HepG2 (cell line): Measurements from ENCODE around the gene ZCCHC3. TPM values are rescaled to one million over a fixed set of nuclear protein-coding genes. Genes with fewer than 3 reads are reported as not detected.

Experiments
- ARNT ChIP-seq: fragments of 450-650 bp; IDR thresholded peaks from 2 replicates; pipeline ENCODE4 v1.6.1; 2017
- ATF7 ChIP-seq, 2 experiments: fragments of 450-650 bp in 1 of 2; sonication (generic) in 1 of 2; formaldehyde crosslinking in 1 of 2; IDR thresholded peaks; 2 replicates each; pipeline versions ENCODE4 v1.4.0 to v1.6.1; 2016 to 2020; ENCODE audit warnings: antibody characterized with exemption in 1 of 2, mild to moderate bottlenecking in 1 of 2, missing genetic modification reagents in 1 of 2
- ATM ChIP-seq: fragments of 450-650 bp; IDR thresholded peaks from 2 replicates; pipeline ENCODE4 v1.7.1; 2017; ENCODE audit warnings: mild to moderate bottlenecking, borderline replicate concordance
- HMG20A ChIP-seq: IDR thresholded peaks from 2 replicates; pipeline ENCODE4 v1.6.1; 2016; ENCODE audit warnings: borderline replicate concordance
- KLF13 ChIP-seq: sonication (generic); formaldehyde crosslinking; IDR thresholded peaks from 2 replicates; pipeline ENCODE4 v1.4.0; 2020; ENCODE audit warnings: mild to moderate bottlenecking, missing genetic modification reagents
- LRRFIP1 ChIP-seq: sonication (generic); formaldehyde crosslinking; conservative IDR thresholded peaks from 2 replicates; pipeline ENCODE4 v1.4.0; 2020; ENCODE audit warnings: missing genetic modification reagents
- NFKB2 ChIP-seq: sonication (generic); formaldehyde crosslinking; IDR thresholded peaks from 2 replicates; pipeline ENCODE4 v1.4.0; 2020; ENCODE audit warnings: missing genetic modification reagents, borderline replicate concordance
- NFRKB ChIP-seq: fragments of 450-650 bp; IDR thresholded peaks from 2 replicates; pipeline ENCODE4 v1.6.1; 2017
- NR2F6 ChIP-seq, 2 experiments: IDR thresholded peaks; 2 replicates each; pipeline ENCODE4 v1.6.1; 2016; ENCODE audit warnings: antibody characterized with exemption in 1 of 2, mild to moderate bottlenecking in 1 of 2
- REPIN1 ChIP-seq: sonication (generic); formaldehyde crosslinking; IDR thresholded peaks from 2 replicates; pipeline ENCODE4 v1.8.0; 2022; ENCODE audit warnings: missing genetic modification reagents, low read depth, mild to moderate bottlenecking, borderline replicate concordance
- TFDP2 ChIP-seq: sonication (generic); formaldehyde crosslinking; IDR thresholded peaks from 2 replicates; pipeline ENCODE4 v1.4.0; 2020; ENCODE audit warnings: missing genetic modification reagents
- ZBTB14 ChIP-seq: sonication (generic); formaldehyde crosslinking; IDR thresholded peaks from 2 replicates; pipeline ENCODE4 v1.4.0; 2020; ENCODE audit warnings: missing genetic modification reagents
- ZBTB2 ChIP-seq: sonication (generic); formaldehyde crosslinking; IDR thresholded peaks from 2 replicates; pipeline ENCODE4 v1.8.0; 2022; ENCODE audit warnings: low read depth, missing genetic modification reagents
- ZGPAT ChIP-seq: IDR thresholded peaks from 2 replicates; pipeline ENCODE4 v1.6.1; 2016; ENCODE audit warnings: mild to moderate bottlenecking
- ZNF234 ChIP-seq: sonication (generic); formaldehyde crosslinking; conservative IDR thresholded peaks from 2 replicates; pipeline ENCODE4 v1.5.1; 2020; ENCODE audit warnings: mild to moderate bottlenecking, missing genetic modification reagents
- ZNF235 ChIP-seq: sonication (generic); formaldehyde crosslinking; IDR thresholded peaks from 2 replicates; pipeline ENCODE4 v1.8.1; 2023; ENCODE audit warnings: mild to moderate bottlenecking, missing genetic modification reagents, borderline replicate concordance
- ZNF501 ChIP-seq: sonication (generic); formaldehyde crosslinking; IDR thresholded peaks from 2 replicates; pipeline ENCODE4 v1.5.1; 2020; ENCODE audit warnings: mild to moderate bottlenecking, moderate library complexity, missing genetic modification reagents
- ZNF556 ChIP-seq: sonication (generic); formaldehyde crosslinking; IDR thresholded peaks from 2 replicates; pipeline ENCODE4 v1.4.0; 2020; ENCODE audit warnings: mild to moderate bottlenecking, missing genetic modification reagents, borderline replicate concordance
- ZNF713 ChIP-seq: sonication (generic); formaldehyde crosslinking; IDR thresholded peaks from 2 replicates; pipeline ENCODE4 v1.4.0; 2020; ENCODE audit warnings: mild to moderate bottlenecking, missing genetic modification reagents
- ZSCAN12 ChIP-seq: sonication (generic); formaldehyde crosslinking; IDR thresholded peaks from 2 replicates; pipeline ENCODE4 v1.9.0; 2021; ENCODE audit warnings: mild to moderate bottlenecking, missing genetic modification reagents
- ZSCAN9 ChIP-seq: IDR thresholded peaks from 2 replicates; pipeline ENCODE4 v1.6.1; 2016; ENCODE audit warnings: borderline replicate concordance
- polyA plus RNA-seq, 8 experiments: library from polyadenylated mRNA; depleted of rRNA in 3 of 8; stranded (reverse) in 7 of 8; unstranded in 1 of 8; fragments of >200 nt; fragmentation: Illumina TruSeq in 4 of 8; extraction: Trizol in 4 of 8; gene quantifications; 2 replicates each; pipeline versions ENCODE4 v1.2.1 to v1.2.3, GENCODE V29; 2011 to 2016; ENCODE audit warnings: low read depth in 4 of 8, missing spikeins in 1 of 8, mixed read lengths in 1 of 8; ENCODE audit not compliant: insufficient read depth in 1 of 8
- total RNA-seq, 5 experiments: library from RNA; depleted of rRNA; stranded (reverse); fragments of >200 nt; fragmentation: Illumina TruSeq; extraction: Trizol; gene quantifications; 2 replicates each; pipeline ENCODE4 v1.2.3, GENCODE V29; 2016; ENCODE audit warnings: low read depth in 1 of 5

ZCCHC3 gene
- total and polyA plus RNA-seq, 2 of the 13 experiments (the other 11 are each of a cell fraction or from before 2014, with no cell fraction given) = 46.6 to 63.0 TPM

GRCh38 chr20:330233-331149, 33.1 kb downstream of the ZCCHC3 start (continued):
- TF ChIP-seq ZBTB2 (CRISPR knock-in tag) (no peak), ZGPAT (CRISPR knock-in tag) (no peak), KLF13 (CRISPR knock-in tag) (no peak), ATF7 (IDR thresholded peaks at IDR 0.05) (no peak), ATF7 (CRISPR knock-in tag; IDR thresholded peaks at IDR 0.05) (peak; percentile 71; the same call in 1 of the 2 replicates), ZBTB14 (CRISPR knock-in tag) (no peak), NR2F6 (IDR thresholded peaks at IDR 0.05) (peak; percentile 95), NR2F6 (CRISPR knock-in tag; IDR thresholded peaks at IDR 0.05) (peak; percentile 95), ZNF501 (peak; percentile 72; the same call in 1 of the 2 replicates), ZNF556 (CRISPR knock-in tag) (peak; percentile 75; the same call in 1 of the 2 replicates), ATM (no peak), ZNF713 (CRISPR knock-in tag) (0 out of 2 replicates have a peak, but pooled peaks have one; percentile 35), ZNF235 (no peak; the same call in 1 of the 2 replicates), NFRKB (no peak), NFKB2 (no peak), REPIN1 (no peak; the same call in 1 of the 2 replicates), LRRFIP1 (CRISPR knock-in tag) (no peak), ZSCAN9 (CRISPR knock-in tag) (no peak), TFDP2 (CRISPR knock-in tag) (0 out of 2 replicates have a peak, but pooled peaks have one; percentile 15), ARNT (no peak), ZNF234 (no peak), ZSCAN12 (CRISPR knock-in tag) (no peak), HMG20A (CRISPR knock-in tag) (no peak)
